ENCODE data around the gene ZNF786.
A peak's percentile ranks its signal among the peaks of the same experiment; 100 is the strongest.
"Not testable (repeated sequence)": the region's sequence is repeated elsewhere in the genome, so short reads cannot be mapped to it uniquely, and the experiment has no call there.

ZNF786 gene

GRCh38 chr7:149090397-149091195 lies at the start of gene ZNF786:
Gene ZNF786, minus strand, starts transcription at chr7:149090718. Its CDS starts 78 bp downstream, at chr7:149090640.
- peak; percentile 97 for DNase-seq

DNA sequence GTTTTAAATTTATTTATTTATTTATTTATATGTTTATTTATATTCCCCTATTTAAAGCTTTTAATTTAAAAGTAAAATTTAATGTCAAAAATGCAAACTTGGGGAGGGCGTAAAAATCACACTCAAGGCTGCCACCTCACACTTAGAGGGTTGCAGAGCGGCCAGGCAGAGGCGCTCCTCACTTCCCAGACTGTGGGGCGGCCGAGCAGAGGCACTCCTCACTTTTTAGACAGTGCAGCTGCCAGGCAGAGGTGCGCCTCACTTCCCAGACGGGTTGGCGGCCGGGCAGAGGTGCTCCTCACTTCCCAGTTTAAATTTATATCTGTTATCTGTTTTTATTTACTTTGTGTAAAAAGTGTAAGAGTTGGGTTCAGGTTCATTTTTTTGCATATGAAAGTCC lies 45.6 kb upstream of the ZNF786 start:
- no peak for DNase-seq

DNA sequence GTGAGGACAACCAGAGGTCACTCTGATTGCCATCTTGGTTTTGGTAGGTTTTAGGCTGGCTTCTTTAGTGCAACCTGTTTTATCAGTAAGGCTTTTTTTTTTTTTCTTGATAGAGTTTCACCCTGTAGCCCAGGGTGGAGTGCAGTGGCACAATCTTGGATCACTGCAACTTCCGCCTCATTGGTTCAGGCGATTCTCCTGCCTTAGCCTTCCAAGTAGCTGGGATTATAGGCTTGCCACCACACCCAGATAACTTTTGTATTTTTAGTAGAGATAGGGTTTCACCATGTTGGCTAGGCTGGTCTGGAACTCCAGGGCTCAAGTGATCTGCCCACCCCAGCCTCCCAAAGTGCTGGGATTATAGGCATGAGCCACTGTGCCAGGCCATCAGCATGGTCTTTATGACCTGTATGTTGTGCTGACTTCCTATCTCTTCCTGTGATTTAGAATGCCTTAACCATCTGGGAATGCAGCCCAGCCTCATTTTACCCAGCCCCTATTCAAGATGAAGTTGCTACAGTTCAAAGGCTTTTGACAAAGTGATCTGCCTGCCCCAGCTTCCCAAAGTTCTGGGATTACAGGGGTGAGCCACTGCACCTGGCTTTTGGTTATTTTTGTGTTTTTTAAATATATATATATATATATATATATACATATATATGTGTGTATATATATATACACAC lies 42.7 kb upstream of the ZNF786 start:
- DNase-seq = no peak

- no peak for DNase-seq
These were observed 40.2 kb upstream of the ZNF786 start for GRCh38 chr7:149130572-149131198.

DNA sequence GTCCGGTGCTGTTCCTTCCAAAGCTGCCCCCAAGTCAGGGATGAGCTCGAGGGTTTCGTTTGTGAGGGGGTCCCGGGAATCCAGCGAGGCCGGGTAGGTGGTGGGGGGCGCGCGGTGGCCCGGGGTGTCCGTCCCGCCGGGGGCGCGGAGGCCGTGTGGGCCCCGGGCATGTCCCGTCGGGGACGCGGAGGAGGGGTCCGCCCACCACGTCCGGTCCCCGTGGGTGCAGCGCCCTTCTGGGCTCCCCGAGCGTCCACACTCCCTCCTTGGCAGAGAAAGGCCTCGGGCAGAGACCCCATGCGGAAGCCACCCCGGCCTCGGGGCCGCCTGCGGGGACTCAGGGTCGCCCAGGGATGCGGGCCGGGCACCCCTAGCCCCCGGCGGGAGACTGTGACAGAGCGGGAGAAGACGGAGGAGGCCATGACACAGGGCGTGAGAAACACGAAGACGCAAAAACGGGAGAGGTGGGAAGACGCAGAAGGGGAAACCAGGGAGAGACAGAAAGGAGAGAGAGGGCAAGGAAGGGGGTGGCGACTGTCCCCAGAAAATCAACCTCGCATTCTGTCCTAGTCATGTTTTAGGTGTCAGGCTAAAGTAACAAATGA lies 36.2 kb upstream of the ZNF786 start:
- DNase-seq = peak; percentile 84

GRCh38 chr7:149125863-149126661 lies 35.5 kb upstream of the ZNF786 start, which contains the start of gene ZNF425:
Gene ZNF425, minus strand, starts transcription at chr7:149126324. Its CDS starts 111 bp downstream, at chr7:149126213.
- DNase-seq = peak; percentile 98

GRCh38 chr7:149125189-149125862 lies 34.8 kb upstream of the ZNF786 start:
- DNase-seq = no peak

DNA sequence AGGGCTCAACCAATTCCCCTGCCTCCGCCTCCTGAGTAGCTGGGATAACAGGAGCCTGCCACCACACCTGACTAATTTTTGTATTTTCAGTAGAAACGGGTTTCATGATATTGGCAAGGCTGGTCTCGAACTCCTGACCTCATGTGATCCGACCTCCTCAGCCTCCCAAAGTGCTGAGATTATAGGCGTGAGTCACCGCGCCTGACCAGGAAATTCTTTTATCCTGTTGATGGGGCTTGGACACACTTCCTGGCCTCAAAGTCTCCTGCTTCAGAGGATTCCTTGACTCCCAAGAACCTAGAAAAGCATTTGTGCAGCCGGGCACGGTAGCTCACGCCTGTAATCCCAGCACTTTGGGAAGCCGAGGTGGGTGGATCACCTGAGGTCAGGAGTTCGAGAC lies 19.5 kb upstream of the ZNF786 start:
- no peak for DNase-seq

GRCh38 chr7:149104749-149105148 lies 14.2 kb upstream of the ZNF786 start:
- DNase-seq = no peak

DNA sequence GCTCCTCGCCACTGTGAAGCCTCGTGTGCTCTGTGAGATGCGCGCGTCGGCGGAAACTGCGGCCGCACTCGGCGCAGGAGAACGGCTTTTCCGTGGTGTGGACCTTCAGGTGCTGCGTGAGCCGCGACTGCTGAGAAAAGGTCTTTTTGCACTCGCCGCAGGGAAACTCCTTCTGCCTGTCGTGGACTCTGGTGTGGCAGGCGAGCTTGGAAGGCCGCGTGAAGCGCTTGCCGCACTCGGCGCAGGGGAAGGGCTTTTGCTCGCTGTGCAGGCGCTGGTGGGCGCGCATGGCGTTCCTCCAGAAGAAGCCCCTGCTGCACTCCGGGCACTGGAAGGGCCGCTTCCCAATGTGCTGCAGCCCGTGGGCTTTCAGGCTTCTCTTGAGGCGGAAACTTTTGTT lies 13.7 kb upstream of the ZNF786 start:
- DNase-seq = no peak

- no peak for DNase-seq
These were observed 12.9 kb upstream of the ZNF786 start for GRCh38 chr7:149103424-149103823.

DNA sequence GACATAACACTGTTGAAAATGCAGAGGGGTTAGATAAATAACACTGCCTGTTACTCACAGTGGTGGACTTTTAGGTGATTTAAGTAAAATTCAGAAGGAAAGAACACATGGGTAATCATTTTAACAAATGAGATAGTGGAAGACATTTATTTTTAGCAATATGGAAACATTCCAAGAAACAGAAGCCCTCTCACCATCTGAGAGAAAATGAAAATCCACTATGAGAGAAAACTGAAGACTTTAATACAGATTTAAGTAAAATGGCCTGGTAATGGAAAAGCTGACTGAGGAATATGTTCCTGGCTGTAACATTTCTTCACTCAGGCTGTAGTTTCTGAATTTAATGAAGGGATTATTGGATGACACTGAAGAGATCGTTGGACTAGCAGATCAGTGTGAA lies 12.1 kb upstream of the ZNF786 start:
- DNase-seq = no peak

DNA sequence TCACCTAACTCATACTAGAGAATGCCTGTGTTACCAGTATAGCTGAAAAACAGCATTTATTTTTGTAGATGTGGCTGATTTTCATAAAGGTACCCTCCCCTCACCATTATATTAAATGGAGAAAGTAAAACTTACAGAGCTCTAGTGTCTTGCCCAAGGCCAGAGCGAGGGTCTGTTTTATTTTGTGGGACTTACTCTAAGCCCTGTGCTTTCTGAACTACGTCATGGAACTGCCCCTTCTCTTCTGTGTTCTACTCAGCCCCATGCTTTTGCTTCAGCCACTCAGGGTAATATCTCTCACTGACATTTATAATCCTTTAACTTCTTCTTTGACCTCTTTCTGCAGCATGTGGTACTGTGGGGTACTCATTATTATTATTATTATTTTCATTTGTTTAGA lies 10.3 kb upstream of the ZNF786 start:
- DNase-seq = no peak

- DNase-seq = no peak
These were observed 8.5 kb upstream of the ZNF786 start for GRCh38 chr7:149099058-149099457.

DNA sequence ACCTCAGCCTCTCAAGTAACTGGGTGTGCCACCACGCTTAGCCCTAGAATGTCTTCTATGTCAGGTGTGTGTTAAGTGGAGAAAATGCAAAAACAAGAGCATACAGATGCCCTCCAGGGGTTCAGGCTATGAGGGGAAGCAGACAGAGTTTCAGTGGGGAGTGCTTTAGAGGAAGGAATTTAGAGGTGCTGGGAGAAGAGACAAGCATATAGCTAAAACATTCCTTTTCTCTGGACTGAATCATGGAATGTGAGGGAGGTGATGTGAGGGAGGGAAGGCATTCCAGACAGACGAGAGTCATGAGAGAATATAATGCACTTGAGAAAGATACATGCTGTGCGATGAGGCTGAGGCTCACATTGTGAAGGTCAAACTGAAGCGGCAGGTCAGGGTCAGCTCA lies 6.6 kb upstream of the ZNF786 start:
- DNase-seq = no peak

DNA sequence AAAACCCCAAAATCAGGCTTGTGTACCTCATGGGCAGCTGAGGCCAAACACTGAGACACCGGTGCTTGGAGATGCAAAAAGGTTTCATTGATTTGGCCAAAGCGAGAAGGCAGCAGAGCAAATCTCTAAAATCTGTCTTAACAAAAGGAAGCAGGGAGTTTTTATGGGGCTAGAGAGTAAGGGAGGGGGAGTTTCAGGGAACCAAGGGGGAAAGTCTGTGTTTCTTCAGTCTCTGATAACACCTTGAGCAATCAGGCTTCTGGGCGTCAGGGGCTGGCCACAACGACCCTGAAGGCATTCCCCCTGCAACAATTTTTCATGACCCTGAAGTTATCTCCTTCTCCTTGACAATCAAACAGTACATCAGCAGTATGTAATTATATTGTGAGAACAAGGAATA lies 2.7 kb upstream of the ZNF786 start:
- no peak for DNase-seq

DNA sequence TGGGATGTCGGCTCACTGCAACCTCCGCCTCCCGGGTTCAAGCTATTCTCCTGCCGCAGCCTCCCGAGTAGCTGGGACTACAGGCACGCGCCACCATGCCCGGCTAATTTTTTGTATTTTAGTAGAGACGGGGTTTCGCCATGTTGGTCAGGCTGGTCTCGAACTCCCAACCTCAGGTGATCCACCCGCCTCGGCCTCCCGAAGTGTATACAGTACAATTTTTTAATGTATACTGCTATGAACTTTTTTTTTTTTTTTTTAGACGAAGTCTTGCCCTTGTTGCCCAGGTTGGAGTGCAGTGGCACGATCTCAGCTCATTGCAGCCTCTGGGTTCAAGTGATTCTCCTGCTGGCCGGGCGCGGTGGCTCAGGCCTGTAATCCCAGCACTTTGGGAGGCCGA lies 1.7 kb upstream of the ZNF786 start:
- not testable (repeated sequence) for DNase-seq

- no peak for DNase-seq
These were observed 3.1 kb downstream of the ZNF786 start for GRCh38 chr7:149087376-149087775.

DNA sequence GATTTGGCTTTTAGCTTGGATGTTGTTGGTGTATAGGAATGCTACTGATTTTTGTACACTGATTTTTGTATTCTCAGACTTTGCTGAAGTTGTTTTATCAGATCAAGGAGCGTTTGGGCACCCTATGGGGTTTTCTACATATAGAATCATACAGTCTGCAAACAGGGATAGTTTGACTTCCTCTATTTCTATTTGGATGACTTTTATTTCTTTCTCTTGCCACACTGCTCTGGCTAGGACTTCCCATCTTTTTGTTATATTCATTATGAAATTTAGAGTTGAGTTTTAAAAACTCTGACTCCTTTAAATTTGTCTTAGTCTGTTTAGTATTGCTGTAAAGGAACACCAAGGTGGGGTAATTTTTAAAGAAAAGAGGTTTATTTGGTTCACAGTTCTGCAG lies 4.7 kb downstream of the ZNF786 start:
- no peak for DNase-seq

DNA sequence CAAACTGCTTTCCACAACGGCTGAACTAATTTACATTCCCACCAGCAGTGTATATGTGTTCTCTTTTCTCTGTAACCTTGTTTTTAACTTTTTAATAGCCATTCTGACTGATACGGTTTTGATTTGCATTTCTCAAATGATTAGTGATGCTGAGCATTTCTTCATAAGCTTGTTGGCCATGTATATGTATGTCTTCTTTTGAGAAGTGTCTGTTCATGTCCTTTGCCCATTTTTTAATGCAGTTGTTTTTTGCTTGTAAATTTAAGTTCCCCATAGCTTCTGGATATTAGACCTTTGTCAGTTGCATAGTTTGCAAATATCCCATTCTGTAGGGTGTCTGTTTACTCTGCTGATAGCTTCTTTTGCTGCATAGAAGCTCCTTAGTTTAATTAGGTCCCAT lies 6.1 kb downstream of the ZNF786 start:
- no peak for DNase-seq

DNA sequence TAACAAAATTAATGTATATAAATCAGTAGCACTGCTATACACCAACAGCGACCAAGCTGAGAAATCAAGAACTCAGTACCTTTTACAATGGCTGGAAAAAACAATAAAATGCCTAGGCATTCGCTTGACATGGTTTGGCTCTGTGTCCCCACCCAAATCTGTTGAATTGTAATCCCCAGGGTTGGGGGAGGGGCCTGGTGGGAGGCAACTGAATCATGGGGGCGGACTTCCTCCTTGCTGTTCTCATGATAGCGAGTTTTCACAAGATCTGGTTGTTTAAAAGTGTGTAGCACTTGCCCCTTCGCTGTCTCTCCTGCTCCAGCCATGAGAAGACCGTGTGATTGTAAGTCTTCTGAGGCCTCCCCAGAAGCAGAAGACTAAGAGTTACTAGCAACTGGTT lies 8.6 kb downstream of the ZNF786 start:
- DNase-seq = no peak

GRCh38 chr7:149077594-149077993 lies 12.9 kb downstream of the ZNF786 start:
- DNase-seq = no peak

All from DMS53 (cell line).